ENCODE results near the gene POLR1E. TPM values are rescaled to one million over a fixed set of nuclear protein-coding genes. Genes with fewer than 3 reads are reported as not detected.

The POLR1E gene
- total and polyA plus RNA-seq, 2 donors (not counting 3 experiments of a cell fraction or from before 2014, with no cell fraction given): 9.0 to 21.2 TPM

- Histone ChIP-seq H3K4me1 (ENCODE audit: control insufficient read depth, extremely low read depth, insufficient read depth, low read length) (no peaks in the 10 kb centered on the region), H3K27me3 (ENCODE audit: control insufficient read depth in 2 of 2, insufficient read depth in 2 of 2, low read length in 2 of 2) (no peaks in the 10 kb centered on the region), H3K4me3 (replicated peaks in 1 of 3; ENCODE audit: insufficient read depth in 1 of 3, low read depth in 1 of 3, low read length in 3 of 3) (no peak overlapping the region), H3K4me2 (ENCODE audit: insufficient read depth, low read length) (no peak overlapping the region), H4K20me1 (replicated peaks; ENCODE audit: control insufficient read depth, extremely low read depth, insufficient read depth, low read length) (no peaks in the 10 kb centered on the region), H3K27ac (ENCODE audit: insufficient read depth, low read depth, low read length) (no peak overlapping the region), H3K9me1 (replicated peaks; ENCODE audit: control insufficient read depth, extremely low read depth, insufficient read depth, low read length) (no peaks in the 10 kb centered on the region), H3K9me3 (replicated peaks; ENCODE audit: control insufficient read depth, insufficient read depth, low read length) (no peaks in the 10 kb centered on the region), H3K36me3 (ENCODE audit: control insufficient read depth in 2 of 2, extremely low read depth in 1 of 2, insufficient read depth in 2 of 2, low read length in 2 of 2) (peaks cover 2 to 26% of the 10 kb centered on the region in 2 experiments), H3K9ac (replicated peaks; ENCODE audit: extremely low read depth, insufficient read depth, low read length) (no peak overlapping the region), H2AFZ (ENCODE audit: low read depth, low read length) (no peak overlapping the region), H3K79me2 (ENCODE audit: control insufficient read depth, insufficient read depth, low read length) (no peaks in the 10 kb centered on the region)
- DNase-seq (ENCODE audit: low read depth, low spot score) (no peak), FAIRE-seq (no peak)
- CTCF ChIA-PET: no interaction called here
- POLR2A ChIA-PET: no interaction called here
- intact Hi-C loops (cut with micrococcal nuclease) (no loop called here), dilution Hi-C loops (cut with MboI; ENCODE audit: extremely low pct_ligation_motif_present, low sequenced_read_pairs) (no loop called here)
- no peak for TF ChIP-seq FOS (IDR thresholded peaks at IDR 0.05; ENCODE audit: borderline replicate concordance, insufficient read depth, low read length)
- TF ChIP-seq CTCF (IDR thresholded peaks at IDR 0.05; ENCODE audit: extremely low read depth in 1 of 2, insufficient read depth in 1 of 2, low read depth in 1 of 2, low read length in 2 of 2): no peak
- TF ChIP-seq EZH2 (IDR thresholded peaks at IDR 0.05; ENCODE audit: borderline replicate concordance, low read depth, low read length, severe bottlenecking): no peak
- no peak for TF ChIP-seq MYC (IDR thresholded peaks at IDR 0.05; ENCODE audit: low read depth, low read length)
- TF ChIP-seq JUN (IDR thresholded peaks at IDR 0.05; ENCODE audit: borderline replicate concordance, insufficient read depth, insufficient read length, low read depth): no peak
- no peak for TF ChIP-seq GATA2 (IDR thresholded peaks at IDR 0.05; ENCODE audit: insufficient read depth, insufficient read length, low read depth, low read length)
- TF ChIP-seq POLR2AphosphoS5 (IDR thresholded peaks at IDR 0.05; ENCODE audit: insufficient read depth, low read depth, low read length): no peak
- TF ChIP-seq POLR2A (IDR thresholded peaks at IDR 0.05; ENCODE audit: low read depth, low read length): no peak
- TF ChIP-seq MAX (IDR thresholded peaks at IDR 0.05; ENCODE audit: insufficient read depth, insufficient read length): no peak
- no TSS peak for BruUV-seq (replicated peaks)
Measured at GRCh38 chr9:37539634-37540033, 53.9 kb downstream of the POLR1E start.
